HG03575 (cell line): Measurements from ENCODE around the gene BPIFA3.

Source experiments
- ATAC-seq: cut with Tn5 transposase; IDR thresholded peaks from one replicate; pipeline ENCODE4 v1.9.1; 2021; ENCODE audit not compliant: unreplicated experiment, insufficient number of reproducible peaks, low FRiP score; ENCODE audit errors: extremely low read depth

Gene BPIFA3

DNA sequence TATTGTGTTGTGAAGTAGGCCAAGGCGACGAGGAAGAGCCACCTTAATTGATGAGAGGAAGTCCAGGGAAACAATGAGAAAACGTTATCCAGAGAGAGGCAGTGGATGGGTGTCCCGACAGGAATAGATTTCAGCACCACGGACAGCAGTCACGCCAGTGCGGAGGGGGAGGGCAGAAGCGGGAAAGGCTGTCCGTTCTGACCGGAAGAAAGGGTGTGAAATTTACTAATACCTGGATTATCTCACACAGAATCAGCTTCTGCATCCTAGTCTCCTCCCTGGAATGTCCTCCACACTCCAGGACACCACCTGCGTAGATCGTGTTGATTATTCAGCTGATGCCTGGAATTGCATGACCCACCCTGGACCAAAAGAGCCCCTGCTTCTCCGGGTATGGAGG is 7.4 kb upstream of the BPIFA3 start:
- ATAC-seq = no peak

DNA sequence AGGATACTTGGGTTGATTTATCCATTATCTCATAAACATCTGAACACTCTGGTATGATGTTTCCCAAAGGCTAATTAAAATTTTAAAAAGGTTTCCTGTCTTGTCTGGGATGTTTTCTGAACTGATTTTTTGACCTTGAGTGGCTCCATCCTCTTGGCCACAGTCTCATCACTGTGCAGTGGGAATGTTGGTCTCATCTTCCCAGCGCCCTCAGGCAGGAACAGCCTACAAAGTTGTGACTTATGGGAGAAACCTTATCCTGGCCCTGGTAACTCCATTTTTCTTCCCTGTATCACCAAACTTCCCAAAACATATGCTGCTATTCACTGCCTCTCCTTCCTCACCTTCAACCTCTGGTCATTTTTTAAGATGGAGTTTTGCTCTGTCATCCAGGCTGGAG is 6.8 kb upstream of the BPIFA3 start:
- ATAC-seq = no peak

DNA sequence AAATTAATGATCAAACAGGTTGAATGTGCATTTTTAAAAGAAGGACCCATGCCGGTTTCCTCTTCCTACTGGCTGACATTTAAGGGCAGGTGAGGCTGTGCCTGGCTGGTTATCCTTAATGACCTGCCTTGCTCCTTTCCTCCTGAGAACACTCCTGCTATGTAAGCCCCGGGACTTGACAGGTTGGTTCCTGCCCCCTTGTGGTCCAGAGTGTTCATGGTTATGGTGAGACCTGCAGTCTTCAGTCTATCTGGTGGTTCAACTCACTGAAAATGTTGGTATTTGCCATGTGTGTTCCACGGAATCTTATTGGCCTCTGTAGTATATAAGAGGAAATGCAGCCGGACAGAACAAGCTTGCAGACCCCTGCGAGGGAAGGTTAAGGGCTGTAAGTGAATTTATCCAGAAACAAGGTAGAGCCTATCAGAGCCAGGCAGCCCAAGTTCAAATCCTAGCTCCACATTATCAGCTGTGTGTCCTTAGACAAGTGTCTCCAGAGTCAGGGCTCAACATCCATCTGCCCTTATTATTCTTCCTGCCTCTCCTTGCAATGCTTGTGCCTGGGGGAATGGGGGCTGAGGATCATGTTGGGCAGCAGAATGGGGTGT is 5.2 kb upstream of the BPIFA3 start:
- no peak for ATAC-seq

DNA sequence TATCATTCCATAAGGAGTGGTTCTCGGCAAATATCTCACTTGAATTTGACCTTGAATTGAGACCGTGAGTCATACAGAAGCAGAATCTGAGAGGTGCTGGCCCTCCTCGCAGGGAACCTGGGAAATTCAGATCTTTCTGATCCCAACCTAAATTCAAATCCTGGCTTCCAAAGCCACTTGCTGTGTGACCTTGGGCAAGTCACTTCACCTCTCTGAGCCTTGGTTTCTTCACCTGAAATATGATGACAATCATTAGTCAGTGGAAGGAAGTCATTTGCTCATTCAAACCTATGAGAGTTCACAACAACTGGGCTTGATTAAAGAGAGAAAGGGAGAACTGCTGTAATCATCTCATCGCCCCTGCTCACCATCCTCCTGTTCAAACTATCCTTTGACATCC is 7.2 kb downstream of the BPIFA3 start:
- ATAC-seq = no peak

DNA sequence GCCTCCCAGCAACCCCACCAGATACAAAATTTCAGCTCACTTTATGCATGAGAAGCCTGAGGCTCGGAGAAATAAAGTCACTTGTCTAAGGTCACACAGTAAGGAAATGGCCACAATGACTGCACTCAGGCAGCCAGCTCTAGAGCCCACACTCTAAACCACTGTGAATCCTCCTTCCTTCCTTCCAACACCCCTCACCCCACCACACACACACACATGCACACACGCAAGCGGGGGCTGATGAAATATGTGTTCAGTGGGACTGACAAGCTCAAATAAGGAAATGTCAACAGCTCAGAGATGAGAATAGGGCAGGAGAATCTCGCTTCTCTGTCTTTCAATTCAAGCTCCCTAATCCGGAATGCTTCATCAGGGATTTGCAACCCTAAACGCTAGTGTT is 12.7 kb downstream of the BPIFA3 start:
- ATAC-seq = no peak

DNA sequence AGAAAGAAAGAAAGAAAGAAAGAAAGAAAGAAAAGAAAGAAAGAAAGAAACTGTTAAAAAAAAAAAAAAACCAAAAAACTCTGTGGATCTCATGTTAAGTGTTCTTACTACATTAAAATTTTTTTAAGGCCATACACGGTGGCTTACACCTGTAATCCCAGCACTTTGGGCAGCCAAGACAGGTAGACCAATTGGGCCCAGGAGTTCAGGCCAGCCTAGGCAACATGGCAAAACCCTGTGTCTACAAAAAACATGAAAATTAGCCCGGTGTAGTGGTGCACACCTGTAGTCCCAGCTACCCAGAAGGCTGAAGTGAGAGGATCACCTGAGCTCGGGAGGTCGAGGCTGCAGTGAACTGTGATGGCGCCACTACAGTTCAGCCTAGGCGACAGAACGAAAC is 14.1 kb downstream of the BPIFA3 start:
- no peak for ATAC-seq

DNA sequence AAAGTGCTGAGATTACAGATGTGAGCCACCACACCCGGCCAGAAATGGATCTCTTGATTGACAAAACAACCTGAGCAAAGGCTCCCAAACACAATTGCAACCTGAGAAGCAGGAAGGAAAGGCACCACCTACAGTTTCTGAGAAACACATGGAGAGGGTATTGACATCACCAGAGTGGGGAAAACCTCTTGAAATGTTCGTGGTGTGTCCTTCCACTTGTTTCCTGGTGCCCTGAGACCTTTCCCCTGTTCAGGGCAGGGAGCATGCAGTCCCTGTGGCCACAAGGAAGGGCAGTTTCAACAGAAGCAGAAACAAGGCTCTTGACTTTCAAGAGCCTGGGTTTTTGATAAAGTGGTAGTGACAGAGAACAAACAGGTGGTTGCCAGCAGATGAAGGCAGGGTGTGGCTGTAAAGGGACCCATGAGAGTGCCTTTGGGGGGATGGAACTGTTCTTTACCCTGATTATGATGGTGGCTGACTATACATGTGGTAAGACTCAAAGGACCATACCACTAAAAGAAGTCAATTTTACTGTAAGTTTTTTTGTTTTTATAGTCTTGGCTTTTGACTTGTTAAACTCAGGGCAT is 15.4 kb downstream of the BPIFA3 start:
- ATAC-seq = no peak

DNA sequence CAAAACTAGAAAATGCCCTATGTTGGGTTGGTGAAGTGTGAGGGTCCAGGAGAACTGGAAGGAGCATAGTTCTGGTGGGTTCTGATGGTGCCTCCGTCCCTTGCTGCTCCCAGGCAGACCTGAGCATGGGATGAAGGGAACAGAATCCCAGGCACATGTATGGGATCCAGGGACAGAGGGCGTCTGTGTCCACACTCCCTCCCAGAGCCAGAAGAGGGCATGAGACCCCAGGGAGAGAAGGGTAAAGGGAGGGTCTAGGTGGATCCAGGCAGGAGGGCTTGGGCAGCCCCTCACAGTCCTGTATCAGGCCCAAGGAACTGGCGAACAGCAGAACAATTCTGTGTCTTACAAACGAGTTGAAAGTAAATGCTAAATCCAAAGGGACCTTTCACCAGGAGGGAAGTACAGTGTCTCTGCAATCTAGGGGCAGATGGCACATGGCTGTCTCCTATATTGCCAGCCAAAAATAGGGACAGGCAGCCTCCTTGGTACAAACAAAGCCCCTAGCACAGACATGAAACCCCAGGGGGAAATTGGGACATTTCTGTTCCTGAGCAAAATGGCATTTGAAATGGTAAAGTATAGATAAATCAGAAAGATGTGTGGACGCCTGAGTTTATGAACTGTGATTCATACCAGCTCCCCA is 16.1 kb downstream of the BPIFA3 start:
- no peak for ATAC-seq

DNA sequence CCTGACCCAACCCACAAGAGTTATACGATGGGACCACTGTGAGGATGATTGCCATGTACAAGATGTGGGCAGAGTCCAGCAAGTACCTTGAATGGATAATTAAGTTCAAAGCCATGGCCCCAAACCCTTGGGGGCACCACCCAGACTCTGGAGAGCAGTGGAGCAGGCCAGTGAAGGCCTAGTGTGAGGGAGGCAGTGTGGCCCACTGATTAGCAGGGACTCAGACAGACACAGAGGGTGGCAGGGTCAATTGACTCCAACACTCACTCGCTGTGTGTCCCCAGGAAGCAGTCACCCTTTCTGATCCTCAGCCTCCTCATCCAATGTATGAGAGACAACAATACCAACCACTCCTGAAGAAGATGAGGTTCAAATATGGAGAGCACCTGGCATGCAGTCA is 16.9 kb downstream of the BPIFA3 start:
- no peak for ATAC-seq

DNA sequence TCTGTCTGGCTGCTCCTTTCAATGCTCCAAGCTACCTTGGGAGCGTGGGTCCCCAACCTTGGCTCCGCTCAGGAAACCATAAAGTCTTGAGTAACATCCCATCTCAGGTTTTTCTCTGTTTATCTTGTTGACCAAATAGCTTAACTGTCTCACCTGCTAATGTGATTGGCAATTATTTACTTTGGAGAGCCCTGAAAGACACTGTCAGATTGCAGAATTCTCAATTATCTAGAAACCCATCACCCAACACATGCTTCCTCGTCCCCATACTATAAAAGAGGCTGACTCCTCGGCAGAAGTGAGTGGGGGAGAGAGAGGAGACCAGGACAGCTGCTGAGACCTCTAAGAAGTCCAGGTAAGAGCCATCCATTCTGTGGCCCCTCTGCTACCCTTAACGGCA is 18.5 kb downstream of the BPIFA3 start, which contains the start of gene BPIFA1:
Gene BPIFA1, plus strand, starts transcription at position 301 of the 400 bp plus-strand sequence. CDS start 1,716 bp downstream, outside the sequence.
- ATAC-seq = no peak

DNA sequence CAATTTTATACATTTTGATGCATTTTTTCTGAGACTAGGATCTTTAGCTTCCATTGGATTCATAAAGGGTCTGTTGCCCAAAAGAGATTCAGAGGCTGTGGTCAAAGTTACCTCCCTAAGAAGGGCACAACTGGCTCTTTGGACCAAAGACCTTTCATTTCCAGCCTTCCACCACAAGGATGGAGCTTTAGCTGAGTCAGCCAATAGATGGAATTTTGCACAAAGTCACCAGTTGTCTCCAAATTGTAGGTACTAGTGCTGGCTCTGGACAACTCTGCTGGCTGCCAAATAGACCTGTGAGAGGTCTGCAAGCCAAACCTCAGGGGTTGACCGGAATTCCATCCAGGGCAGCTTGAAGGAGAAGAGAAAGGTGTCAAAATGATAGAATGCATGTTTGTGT is 19.2 kb downstream of the BPIFA3 start:
- no peak for ATAC-seq

DNA sequence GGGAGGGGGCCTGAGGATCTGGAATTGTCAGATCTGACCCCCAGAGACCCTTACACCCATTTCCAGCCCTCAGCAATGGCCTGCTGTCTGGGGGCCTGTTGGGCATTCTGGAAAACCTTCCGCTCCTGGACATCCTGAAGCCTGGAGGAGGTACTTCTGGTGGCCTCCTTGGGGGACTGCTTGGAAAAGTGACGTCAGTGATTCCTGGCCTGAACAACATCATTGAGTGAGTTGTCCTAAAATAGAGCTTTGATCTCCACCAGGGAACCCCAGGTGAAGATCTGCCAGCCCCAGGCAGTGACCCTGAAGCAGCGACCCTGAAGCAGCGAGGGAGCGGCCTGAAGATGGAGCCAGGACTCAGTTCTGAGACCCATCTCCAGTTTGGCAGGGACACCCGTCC is 20.8 kb downstream of the BPIFA3 start:
- no peak for ATAC-seq

DNA sequence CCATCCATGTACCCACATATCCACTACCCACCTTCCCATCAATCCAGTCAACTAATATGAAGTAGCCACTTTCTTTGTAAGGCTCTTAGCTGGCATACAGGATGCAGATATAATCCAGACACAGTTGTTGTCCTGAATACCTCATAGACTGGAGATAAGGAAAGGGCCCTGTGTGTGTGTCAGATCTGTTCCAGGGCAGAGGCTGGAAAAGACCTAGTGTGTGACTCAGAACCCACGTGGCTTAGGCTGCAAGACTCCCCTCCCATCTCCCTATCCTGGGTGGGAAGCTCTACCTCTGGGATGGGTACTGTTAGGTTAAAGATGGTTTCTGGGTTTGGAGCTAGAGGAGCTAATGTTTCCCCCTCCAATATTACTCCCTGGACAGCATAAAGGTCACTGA is 22.3 kb downstream of the BPIFA3 start:
- ATAC-seq = no peak

DNA sequence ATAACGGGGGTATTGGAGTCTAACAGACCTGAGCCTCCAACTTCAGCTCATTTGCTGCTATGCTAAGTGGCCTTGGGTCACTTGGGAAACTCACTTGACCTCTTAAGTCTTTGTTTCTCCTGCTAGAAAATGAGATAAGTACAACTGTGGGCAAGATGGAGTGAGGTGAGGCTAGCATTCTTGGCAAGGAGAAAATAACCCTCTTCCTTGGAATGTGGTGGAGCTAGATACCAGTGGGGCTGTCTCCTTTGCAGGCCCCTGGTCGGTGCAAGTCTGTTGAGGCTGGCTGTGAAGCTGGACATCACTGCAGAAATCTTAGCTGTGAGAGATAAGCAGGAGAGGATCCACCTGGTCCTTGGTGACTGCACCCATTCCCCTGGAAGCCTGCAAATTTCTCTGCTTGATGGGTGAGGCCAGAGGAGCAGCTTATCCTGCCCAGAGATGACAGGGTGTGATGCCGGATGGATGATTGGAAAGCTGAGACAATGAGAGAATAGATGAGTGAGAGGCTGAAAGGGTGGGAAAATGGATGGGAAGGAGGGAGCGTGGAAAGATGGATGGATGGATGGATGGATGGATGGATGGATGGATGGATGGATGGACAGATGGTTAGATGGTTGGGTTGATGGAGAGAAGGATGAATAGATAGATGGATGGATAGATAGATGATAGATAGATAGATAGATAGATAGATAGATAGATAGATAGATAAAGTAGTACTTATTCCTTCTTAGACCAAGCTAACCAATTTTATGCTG is 23.0 kb downstream of the BPIFA3 start:
- no peak for ATAC-seq

DNA sequence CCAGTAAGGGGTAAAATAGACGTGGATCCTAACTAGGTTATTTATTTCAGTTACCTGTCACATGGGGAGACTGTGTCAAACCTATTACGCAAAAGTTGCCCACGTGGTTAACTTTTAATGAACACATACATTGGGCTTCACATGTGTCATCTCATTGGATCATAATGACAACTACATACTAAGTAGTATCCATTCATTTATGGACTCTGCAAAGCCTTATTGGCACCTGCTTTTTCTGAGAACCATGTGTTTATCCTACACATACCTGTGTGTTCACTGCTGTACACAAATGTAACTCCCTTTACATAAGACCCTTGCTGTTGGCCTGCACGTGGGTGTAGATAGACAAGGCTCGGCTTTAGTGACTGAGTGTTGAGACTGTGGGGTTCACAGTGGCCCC is 23.8 kb downstream of the BPIFA3 start:
- ATAC-seq = no peak

DNA sequence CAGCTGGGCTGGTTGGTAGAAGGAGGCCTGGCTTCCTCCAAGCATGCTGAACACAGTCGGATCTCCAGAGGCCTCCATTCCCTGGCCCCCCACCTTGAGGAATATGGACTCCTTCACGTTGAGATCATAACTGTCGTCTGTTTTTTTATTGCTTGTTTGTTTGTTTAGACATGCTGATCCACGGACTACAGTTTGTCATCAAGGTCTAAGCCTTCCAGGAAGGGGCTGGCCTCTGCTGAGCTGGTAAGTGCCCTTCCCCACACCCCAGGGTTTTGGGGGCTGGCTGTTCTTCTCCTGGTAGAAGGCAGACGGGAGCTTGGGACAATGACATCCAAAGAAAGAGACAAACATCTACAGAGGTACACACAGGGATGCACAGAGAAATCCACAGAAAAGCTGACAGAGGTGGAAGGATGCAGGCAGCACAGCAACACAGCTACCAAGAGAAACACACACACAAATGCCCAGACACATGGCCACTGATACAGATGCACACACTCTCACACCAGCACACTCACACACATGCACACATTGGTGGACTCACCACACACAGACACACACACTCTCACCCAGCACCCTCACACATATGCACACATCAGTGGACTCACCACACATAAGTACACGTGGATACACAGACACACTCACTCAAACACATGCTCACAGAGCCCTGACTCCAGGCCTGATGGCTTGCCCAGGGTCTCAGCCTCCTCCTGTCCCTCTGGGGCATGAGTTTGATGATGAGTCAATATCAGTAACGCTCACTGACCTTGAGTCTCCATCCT is 25.4 kb downstream of the BPIFA3 start:
- no peak for ATAC-seq

DNA sequence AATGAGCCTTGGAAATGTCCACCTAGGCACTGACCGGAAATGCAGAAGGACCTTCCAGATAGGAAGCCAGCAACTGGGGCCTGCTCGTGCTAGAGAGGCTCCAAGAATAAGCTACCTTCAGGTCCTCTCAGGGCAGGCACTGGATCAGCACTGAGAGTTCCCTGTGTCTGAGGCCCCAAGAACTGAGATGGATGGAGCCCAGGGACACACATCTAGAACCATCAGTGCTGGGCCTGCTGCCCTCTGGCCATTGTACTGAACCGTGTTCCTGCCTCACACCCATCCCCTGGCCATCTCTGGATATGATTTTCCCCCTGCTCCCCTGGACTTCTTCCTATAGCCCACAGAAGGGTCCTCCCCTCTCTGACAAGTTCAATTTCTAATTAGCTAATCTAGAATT is 28.9 kb downstream of the BPIFA3 start:
- no peak for ATAC-seq

DNA sequence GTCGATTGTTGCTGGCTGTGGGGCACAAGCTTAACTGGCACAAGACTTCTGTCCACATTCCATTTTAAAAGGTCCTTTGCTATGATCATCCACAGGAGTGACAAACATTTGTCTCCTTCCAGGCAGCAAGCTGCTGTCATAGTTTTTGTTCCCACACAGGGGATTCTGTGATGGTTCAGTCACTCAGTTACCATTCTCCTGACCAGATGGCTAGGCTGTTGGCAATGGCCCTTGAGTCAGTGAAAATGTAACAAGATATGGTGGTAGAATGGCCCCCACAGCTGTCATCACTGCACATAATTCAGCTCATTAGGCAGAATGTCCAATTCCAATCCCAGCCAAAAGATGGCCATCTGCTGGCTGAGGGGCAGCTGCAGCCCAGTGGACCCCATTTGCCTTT is 32.3 kb downstream of the BPIFA3 start:
- no peak for ATAC-seq

DNA sequence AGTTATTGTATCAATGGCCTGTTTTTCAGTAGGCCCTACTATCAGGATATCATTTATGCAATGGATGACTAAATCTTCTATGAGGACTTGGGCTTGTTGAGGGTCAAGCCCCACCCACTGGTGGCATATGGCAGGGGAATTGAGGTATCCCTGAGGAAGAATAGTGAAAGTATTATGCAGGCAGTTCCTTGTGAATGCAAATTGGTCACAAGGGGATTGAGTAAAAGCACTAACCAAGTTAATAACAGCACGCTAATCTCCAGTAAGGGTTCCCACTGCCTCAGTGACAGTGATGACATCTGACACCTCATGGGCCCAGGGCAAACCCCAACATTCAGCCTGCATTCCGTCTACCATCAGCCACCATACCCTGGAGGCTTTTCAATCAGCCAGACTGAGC is 33.5 kb downstream of the BPIFA3 start:
- no peak for ATAC-seq
